SK-N-DZ (cell line): Measurements from ENCODE around the gene CSTPP1.

ENCODE experiments used
- DNase-seq: peaks from one replicate; pipeline ENCODE4 v3.0.0-alpha.2; 2015; ENCODE audit warnings: low spot score

Gene CSTPP1

DNA sequence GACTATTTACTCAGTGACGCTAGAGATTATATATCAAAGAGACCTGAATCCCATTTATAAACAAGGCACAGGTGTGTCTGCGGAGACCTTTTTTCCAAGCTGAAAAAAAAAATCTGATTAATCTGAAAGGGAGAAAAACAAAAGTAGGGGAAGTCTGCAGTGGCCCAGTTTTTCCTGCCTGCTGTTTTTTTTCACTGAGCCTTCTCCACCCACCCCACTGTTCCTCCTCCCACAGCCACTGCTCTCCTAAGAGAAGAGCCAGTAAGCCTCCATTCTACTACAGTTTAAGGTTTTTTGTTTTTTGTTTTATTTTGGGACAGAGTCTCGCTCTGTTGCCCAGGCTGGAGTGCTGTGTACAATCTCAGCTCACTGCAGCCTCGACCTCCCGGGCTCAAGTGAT lies 221.7 kb downstream of the CSTPP1 start:
- no peak for DNase-seq

DNA sequence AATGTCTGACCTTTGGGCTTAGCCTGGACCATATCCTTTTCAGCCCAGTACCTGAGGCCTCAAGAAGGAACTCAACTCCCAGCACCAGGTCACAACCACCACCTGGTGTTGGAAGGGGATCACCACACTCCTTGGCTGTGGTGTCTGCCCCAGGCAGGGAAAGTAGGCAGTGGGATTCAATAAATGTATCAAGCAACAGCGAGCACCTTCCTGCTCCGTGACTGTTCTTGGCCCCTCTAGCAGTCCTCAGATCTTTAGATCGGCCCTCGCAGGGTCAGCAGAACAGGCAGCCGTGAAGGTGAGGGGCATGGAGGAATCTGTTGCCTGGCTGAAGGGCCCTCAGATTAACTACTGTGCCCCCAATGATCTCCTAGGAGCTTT lies 224.2 kb downstream of the CSTPP1 start:
- no peak for DNase-seq

GRCh38 chr11:47161134-47161854 lies 224.7 kb downstream of the CSTPP1 start:
- DNase-seq, result peak; percentile 71

DNA sequence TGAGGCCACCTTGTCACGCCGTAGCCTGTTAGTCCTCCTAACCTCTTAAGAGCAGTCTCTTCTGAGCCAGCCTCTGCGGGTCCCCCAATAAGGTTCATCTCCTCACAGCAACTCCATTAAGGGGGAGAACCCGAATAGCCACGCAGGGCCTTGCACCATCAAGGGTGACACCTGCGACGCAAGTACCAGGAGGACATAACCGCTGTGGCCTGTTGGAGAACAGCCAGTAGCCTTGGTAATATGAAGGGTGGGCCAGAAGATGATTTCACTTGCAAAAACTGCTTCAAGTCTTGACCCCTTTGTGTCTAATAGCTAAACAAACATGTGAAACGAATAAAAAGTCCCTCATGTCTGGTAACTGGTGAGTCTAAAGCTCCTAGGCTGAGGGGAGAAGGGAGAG lies 225.3 kb downstream of the CSTPP1 start:
- no peak for DNase-seq

DNA sequence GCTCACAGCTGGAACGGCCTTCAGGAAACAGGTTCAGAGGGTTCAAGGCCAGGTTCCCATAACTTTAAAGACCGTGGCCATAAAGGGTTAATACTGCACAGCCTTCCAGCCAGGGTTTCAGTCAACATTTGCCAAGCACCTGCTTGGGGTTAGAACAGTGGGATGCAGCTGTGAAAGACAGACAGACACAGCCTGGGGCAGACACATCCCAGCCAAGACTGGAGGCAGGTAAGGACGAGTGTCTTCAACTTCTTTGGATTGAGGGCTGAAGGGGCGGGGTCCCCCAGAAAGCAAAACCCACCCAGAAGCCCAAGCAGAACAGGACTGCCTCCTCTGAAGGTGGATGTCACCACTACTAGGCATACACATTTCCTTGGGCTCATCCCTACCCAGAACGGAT lies 225.9 kb downstream of the CSTPP1 start:
- no peak for DNase-seq

- no peak for DNase-seq
These were observed 226.6 kb downstream of the CSTPP1 start for GRCh38 chr11:47163193-47163592.

GRCh38 chr11:47163898-47164297 lies 227.3 kb downstream of the CSTPP1 start:
- DNase-seq, result no peak

- no peak for DNase-seq
These were observed 227.8 kb downstream of the CSTPP1 start for GRCh38 chr11:47164321-47164720.

DNA sequence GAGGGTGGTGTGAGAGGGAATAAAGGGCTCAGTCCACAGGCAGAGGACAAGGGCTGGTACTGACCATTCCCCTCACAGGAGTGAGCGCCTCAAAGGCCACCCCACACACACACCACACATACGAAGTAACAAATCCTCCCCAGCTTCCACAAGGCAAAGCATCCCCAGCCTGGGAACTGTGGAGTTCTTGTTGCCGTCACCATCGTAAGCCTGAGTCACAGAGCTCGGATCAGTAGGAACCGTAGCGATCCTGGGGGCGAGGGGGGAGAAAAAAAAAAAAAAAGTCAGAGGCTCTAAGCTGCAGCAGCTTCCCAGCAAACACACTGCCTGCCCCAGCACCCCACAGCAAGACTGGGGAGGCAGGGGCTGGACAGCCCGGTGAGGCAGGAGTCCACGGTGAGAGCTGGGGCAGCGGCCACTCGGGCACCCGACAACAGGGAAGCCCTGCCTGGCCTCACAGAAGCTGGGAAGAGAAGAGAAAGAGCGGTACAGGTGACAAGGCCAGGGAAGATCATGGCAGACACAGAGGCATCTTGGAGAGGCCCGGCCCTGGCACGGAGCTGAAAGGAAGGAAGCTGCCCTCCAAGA lies 228.8 kb downstream of the CSTPP1 start:
- DNase-seq, result no peak

- no peak for DNase-seq
These were observed 229.8 kb downstream of the CSTPP1 start for GRCh38 chr11:47166368-47166767.

DNA sequence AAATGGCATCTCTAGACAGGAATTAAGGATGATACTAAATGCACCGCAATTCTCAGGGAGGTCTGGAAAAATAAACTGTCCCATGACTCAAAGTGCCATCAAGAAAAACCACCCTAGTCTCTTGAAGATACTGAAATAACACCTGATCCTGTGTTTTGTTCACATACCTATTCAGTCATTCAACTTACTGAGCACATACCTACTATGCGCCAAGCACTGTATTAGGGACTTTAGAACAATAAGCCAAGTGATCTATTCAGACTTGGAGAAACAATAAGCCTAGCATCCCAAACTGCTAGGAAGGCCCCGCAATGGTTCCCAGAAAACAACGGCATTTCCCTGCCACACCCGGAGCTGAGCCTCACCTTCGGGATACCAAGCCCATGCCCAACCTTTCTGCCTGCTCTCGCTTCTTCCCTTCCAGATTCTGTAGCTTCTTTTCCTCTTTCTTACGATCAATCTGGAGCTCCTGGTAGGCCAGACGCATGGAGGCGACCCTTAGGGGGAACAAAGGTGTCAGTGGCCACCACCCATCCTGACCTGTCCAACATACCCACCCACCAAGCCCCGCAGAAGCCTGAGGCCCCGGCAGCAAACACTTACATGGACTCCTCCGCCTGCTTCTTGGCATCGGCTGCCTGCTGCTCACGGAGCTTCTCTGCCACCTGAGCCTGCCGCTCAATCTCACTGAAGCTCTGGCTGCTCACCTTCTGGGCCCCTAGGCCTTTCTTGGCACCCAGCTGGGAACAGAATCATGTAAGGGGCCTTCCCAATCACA lies 234.7 kb downstream of the CSTPP1 start:
- no peak for DNase-seq

DNA sequence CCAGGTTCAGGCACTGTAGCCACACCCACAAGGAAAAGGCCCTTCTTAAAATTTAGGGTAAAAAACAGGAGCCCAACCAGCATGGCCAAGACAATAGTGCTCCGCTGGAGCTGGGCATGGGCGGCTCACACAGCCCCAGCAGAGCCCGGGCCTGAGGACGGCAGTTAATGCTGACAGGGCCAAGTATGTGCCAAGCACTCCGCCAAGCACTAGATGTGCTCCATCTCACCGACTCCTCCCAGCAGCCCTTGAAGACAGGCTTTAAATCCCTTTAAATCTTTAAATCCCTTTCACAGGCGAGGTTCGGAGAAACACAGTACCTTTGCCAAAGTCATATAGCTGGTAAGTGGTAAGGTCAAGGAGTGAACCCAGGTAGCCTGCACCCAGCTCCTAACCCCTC lies 235.3 kb downstream of the CSTPP1 start:
- no peak for DNase-seq

DNA sequence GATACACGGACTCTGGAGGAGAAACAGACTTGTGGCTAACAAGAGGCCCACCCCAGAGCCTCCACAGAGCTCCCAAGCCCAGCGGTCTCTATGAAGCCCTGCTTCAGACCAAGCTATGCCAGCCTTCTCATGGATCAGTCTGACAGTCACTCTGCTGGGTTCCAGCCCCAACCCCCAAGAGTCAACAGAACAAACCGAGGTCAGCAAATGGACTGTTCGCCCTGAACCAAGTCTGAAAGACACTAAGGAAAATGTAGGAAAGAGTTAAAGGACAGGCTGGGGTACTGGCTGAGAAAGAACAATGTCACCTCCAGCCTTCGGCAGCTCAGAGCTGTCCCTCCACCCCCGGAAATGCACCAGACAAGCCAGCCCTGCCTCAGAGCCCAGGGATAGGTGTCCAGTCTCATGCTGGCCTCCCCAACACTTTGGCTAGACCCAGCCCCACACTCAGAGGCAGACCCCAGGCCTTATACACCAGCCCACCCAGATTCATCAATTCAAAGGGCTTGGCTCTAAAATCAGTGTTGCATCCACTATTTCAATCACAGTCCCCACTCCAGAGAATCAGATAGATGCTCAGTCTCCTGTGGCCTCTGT lies 236.3 kb downstream of the CSTPP1 start:
- no peak for DNase-seq

- no peak for DNase-seq
These were observed 239.3 kb downstream of the CSTPP1 start for GRCh38 chr11:47175746-47176327.

GRCh38 chr11:47176328-47177228 lies 240.0 kb downstream of the CSTPP1 start, which contains the start of gene ARFGAP2:
ARFGAP2 (minus strand) TSS chr11:47176879; CDS start chr11:47176853, 26 bp downstream.
- peak; percentile 92 for DNase-seq

- DNase-seq, result peak; percentile 82
These were observed 240.8 kb downstream of the CSTPP1 start for GRCh38 chr11:47177229-47177845.

DNA sequence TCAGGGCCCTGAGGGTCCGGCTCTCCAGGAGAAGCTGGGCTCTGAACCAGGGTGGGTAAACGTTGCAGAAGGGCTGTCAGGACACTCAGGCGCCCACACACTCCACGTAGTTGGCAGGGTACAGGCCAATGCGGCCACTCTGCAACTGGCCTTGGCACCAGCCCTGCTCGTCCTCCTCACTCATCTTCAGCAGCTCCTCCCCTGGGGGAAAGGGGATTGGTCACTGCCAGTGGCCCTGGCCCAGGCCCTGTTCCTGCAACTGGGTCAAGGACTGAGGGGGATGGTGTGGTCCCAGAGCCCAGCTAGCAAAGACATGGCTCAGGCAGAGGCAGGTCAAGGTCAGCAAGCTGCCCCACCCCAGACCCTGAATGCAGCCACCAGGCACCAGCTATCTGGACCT lies 241.3 kb downstream of the CSTPP1 start:
- no peak for DNase-seq

GRCh38 chr11:47178316-47178715 lies 241.8 kb downstream of the CSTPP1 start:
- DNase-seq, result no peak

- DNase-seq, result no peak
These were observed 242.4 kb downstream of the CSTPP1 start for GRCh38 chr11:47178737-47179654.
